AG09309 (cell line): ENCODE data around the gene XRCC1.

ENCODE experiments used
- DNase-seq: peaks from one replicate; pipeline ENCODE4 v3.0.0-alpha.2; 2010; ENCODE audit warnings: low read depth
- H3K4me3 ChIP-seq: 2 replicates; pipeline ENCODE4 v1.5.1; 2011; ENCODE audit warnings: mild to moderate bottlenecking, low read depth, low read length, moderate library complexity; ENCODE audit not compliant: control insufficient read depth
- TF ChIP-seq, protein P1 (sequence below): IDR thresholded peaks from 2 replicates; pipeline ENCODE4 v1.5.1; 2011; ENCODE audit warnings: mild to moderate bottlenecking, low read depth, low read length, inconsistent platforms; ENCODE audit not compliant: insufficient read depth, control insufficient read depth; ENCODE audit errors: missing control alignments

The XRCC1 gene, protein sequence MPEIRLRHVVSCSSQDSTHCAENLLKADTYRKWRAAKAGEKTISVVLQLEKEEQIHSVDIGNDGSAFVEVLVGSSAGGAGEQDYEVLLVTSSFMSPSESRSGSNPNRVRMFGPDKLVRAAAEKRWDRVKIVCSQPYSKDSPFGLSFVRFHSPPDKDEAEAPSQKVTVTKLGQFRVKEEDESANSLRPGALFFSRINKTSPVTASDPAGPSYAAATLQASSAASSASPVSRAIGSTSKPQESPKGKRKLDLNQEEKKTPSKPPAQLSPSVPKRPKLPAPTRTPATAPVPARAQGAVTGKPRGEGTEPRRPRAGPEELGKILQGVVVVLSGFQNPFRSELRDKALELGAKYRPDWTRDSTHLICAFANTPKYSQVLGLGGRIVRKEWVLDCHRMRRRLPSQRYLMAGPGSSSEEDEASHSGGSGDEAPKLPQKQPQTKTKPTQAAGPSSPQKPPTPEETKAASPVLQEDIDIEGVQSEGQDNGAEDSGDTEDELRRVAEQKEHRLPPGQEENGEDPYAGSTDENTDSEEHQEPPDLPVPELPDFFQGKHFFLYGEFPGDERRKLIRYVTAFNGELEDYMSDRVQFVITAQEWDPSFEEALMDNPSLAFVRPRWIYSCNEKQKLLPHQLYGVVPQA

DNA sequence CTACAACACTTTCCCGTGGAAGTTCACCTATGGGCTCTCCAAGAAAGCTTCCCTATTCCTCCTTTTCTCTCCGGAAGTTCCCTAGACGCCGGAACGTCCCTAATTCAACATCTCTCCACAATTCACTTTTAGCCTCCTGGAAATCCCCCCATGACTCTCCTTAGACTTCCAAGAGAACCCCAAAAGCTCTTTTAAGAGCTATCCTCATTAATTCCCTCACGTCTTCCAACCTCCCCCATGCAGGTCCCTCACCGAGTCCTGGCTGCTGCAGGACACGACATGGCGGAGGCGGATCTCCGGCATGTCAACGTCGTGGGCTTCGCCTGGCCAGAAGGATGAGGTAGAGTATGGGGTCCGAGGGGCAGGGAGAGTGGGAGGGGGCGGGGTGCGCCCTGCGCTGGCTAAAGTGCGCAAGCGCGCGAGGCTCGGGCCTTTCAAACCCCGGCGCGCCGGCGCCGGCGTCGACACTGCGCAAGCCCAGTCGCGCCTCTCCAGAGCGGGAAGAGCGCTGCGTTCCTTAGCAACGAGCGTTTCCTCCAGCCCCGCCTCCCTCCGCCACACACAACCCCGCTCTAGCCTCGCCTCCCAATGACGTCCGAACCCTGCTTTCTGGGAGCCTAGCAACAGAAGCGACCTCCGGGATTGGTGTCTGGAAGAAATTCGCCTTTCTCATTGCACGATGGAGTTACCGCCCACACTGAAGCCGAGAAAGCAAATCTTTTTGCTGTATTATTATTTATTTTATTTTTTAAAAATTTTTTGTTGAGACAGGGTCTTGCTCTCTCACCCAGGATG lies at the start of gene XRCC1, which contains the start of gene PINLYP:
Gene XRCC1, minus strand, starts transcription at position 372 of the 795 bp plus-strand sequence. Its CDS starts 69 bp downstream, at position 303.
Gene PINLYP, plus strand, starts transcription at position 646 of the 795 bp plus-strand sequence. CDS start 1,391 bp downstream, outside the sequence.
- DNase-seq, result peak; percentile 90
- peak within 1 kb of the TSS; percentile 83 for H3K4me3 ChIP-seq
- TF ChIP-seq, protein P1, sequence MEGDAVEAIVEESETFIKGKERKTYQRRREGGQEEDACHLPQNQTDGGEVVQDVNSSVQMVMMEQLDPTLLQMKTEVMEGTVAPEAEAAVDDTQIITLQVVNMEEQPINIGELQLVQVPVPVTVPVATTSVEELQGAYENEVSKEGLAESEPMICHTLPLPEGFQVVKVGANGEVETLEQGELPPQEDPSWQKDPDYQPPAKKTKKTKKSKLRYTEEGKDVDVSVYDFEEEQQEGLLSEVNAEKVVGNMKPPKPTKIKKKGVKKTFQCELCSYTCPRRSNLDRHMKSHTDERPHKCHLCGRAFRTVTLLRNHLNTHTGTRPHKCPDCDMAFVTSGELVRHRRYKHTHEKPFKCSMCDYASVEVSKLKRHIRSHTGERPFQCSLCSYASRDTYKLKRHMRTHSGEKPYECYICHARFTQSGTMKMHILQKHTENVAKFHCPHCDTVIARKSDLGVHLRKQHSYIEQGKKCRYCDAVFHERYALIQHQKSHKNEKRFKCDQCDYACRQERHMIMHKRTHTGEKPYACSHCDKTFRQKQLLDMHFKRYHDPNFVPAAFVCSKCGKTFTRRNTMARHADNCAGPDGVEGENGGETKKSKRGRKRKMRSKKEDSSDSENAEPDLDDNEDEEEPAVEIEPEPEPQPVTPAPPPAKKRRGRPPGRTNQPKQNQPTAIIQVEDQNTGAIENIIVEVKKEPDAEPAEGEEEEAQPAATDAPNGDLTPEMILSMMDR, result no peak

DNA sequence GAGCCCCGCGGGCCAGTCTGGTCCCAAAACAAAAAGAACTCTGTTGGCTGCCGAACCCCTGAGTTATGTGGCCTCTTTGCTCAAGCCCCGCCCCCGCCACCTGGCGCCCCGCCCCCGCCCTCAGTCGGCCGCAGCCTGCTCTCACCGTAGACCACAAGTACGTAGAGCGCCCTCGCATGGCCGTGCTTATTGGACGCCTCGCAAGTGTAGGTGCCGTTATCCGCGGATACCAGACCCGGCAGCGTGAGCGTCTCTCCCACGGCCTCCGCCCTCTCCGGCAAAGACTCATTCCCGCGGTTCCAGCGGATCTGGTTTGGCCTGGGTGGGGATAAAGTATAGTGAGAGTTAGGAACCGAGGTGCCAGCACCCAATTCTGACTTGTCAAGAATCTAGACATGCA lies 49.6 kb upstream of the XRCC1 start:
- no peak for DNase-seq
- H3K4me3 ChIP-seq, result no peak overlapping the region
- TF ChIP-seq, protein P1, result no peak

DNA sequence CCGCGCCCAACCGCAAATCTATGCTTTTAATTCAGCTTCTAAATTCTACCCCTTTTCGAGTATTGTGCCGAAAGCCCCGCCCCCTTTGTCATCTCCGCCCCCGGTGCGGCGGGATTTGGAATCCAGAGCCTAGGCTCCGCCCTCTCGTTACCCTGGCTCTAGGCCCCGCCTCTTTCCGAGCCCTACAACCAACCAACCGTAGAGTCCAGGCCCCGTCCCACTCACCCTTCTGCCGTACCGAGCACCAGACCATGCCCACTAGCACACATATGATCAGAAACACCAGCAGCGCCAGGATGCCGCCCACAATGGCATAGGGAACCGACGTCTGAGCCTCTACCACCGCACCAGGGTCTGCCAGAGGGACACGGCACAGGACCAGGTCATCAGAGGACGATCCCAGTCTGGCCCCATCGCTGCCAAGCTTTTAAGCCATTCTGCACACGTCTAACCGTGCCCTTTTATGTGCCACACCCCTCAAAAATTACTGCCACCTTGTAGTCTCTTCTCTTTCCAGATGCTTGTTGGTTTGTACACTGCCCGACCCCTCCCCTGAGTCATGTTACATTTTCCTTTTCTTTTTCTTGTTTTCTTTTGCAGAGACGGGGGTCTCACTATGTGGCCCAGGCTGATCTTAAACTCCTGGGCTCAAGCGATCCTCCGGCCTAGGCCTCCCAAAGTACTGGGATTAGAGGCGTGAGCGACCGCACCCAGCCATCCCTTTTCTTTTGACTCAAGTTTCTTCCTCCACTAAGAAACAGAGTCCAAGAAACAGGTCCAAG lies 48.8 kb upstream of the XRCC1 start:
- no peak for DNase-seq
- TF ChIP-seq, protein P1, result no peak
- no peak overlapping the region for H3K4me3 ChIP-seq

DNA sequence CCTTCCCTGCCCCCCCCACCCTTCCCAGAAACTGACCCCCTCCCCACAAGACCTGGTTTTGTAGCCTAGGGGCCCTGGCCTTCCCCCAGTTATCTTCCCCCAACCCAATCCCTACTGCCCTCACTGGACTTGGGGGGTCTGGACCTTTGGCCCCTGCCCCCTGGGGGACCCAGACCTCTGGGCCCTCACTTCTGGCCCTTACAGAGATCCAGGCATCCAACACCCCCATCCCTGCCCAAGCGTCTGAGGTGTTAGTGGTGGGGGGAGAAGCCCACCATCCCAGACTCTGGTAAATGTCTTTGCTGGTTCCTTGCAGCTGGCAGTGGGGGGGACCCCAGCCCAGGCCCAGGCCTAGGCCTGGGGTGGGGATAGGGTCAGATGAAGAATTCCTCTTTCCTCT lies 47.6 kb upstream of the XRCC1 start:
- TF ChIP-seq, protein P1, result no peak
- DNase-seq, result no peak
- H3K4me3 ChIP-seq, result no peak overlapping the region

DNA sequence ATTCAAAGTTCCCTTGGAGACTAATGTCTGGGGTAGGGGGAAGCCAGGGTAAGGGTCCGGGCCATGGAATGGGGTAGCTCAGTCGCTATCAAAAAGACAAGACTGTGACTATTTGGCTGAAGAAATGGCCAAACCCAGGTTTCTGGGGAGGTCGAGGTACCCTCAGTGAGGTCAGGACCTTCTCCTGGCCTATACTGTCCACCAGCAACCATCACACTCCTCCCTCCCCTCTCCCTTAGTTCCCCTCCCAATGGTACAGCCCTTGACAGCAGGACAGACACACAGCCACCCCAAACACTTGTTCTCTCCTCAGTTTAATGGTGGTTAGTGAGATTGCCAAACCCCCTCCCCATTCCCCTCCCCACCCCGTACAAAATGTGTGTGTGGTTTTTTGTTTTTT lies 46.7 kb upstream of the XRCC1 start:
- H3K4me3 ChIP-seq, result no peak overlapping the region
- TF ChIP-seq, protein P1, result no peak
- DNase-seq, result no peak
